ENCODE measurements around the gene CELF6. TPM values are rescaled to one million over a fixed set of nuclear protein-coding genes. Genes with fewer than 3 reads are reported as not detected.

Gene CELF6
- total and polyA plus RNA-seq, 4 donors = 6.8 to 18.7 (median 13.4) TPM

DNA sequence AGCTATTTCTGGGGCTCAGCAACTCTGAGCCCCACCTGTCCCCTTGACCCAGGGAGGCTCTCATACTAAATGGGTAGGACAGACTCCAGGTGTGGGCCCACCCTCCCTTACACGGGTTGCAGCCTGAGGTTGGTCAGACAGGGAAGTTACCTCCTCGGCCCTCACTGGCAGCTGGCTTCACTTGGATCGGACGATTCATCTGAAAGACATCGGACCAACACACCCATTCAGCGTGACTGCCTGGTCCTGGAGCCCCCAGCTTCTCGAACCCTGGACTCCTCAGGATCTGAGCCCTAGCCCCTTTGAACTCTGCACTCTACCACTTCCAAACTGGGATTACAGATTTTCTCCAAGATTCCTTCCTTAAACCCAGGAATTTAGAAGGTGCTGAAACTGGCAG is 15.4 kb downstream of the CELF6 start:
- H3K4me1 ChIP-seq (ENCODE audit: control insufficient read depth, insufficient read depth, low read length) = peaks cover 32% of the 10 kb centered on the region
- 93% methylated on average over 7 of the region's 7 CpGs for WGBS (ENCODE audit: insufficient coverage)
- no peak overlapping the region for H3K27ac ChIP-seq (ENCODE audit: low read depth, low read length)

DNA sequence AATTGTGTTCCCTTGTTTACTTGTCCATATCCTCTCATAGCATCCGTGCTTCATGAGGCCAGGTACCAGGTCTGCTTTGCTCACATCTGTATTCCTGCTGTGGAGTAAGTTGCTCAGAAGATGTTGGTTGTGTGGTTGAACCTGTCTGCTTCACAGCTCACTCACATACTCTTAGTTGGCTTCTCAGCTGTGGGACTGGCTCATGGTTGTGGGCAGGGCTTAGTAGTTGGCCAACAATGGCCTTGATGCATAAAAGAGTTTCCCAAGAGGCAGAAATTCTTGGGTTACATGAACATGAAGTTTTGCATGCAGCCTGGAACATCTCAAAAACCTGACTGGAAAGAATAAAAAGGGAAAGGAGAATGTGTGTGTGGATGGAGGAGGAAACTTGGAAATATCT is 17.0 kb downstream of the CELF6 start:
- Histone ChIP-seq H3K4me3 (ENCODE audit: low read depth, low read length) (no peak overlapping the region), H3K27me3 (ENCODE audit: control insufficient read depth, insufficient read depth, low read length) (no peaks in the 10 kb centered on the region), H3K4me1 (ENCODE audit: control insufficient read depth, insufficient read depth, low read length) (peaks cover 32% of the 10 kb centered on the region), H3K36me3 (ENCODE audit: control insufficient read depth, insufficient read depth, low read length) (peaks cover 3% of the 10 kb centered on the region), H3K9me3 (ENCODE audit: control insufficient read depth, insufficient read depth, low read length) (no peaks in the 10 kb centered on the region), H3K27ac (ENCODE audit: low read depth, low read length) (no peak overlapping the region)
- no peak for DNase-seq (ENCODE audit: low read depth in 4 of 6, low spot score in 6 of 6)
- WGBS (ENCODE audit: insufficient coverage) = no CpG with 5 or more reads among the region's 1 CpG

More for the DNA sequence above, 15.4 kb downstream of the CELF6 start:
- H3K4me3 ChIP-seq (ENCODE audit: low read depth, low read length) = no peak overlapping the region
- no peaks in the 10 kb centered on the region for H3K27me3 ChIP-seq (ENCODE audit: control insufficient read depth, insufficient read depth, low read length)
- no peaks in the 10 kb centered on the region for H3K9me3 ChIP-seq (ENCODE audit: control insufficient read depth, insufficient read depth, low read length)
- DNase-seq (ENCODE audit: low read depth in 4 of 6, low spot score in 6 of 6) = no peak
- no peaks in the 10 kb centered on the region for H3K36me3 ChIP-seq (ENCODE audit: control insufficient read depth, insufficient read depth, low read length)

DNA sequence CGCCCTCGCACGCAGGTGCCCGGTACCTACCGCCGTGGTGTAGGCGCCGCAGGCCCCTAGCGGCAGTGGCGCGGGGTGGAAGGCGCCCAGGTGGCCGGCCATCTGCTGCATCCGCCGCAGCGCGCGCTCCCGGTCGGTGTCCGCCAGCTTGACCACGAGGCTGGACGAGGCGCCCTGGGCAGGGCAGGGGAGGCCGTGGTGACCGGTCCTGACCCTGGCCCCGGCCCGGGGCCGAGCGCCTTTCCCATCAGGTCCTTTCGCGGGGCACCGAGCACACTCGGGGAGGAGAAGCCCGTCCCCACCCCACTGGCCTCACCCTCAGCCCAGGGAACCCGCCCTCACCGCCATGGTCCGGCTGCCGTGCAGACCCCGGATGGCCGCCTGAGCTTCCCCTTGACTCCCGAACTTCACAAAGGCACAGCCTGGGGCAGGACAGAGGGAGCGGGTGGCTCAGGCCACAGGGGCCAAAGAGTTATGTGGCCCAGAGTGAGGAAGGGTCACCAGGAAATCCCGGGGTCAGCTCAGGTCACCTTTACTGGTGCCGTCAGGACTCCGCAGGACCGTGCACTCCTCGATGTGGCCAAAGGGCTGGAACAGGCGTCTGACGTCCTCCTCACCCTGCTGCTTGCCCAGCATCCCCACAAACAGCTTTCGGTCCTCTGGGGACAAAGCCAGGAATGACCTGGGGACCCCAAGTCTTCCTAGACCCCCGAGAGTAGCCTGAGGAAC is 30.2 kb downstream of the CELF6 start:
- H3K9me3 ChIP-seq (ENCODE audit: control insufficient read depth, insufficient read depth, low read length) = no peaks in the 10 kb centered on the region
- no peaks in the 10 kb centered on the region for H3K27me3 ChIP-seq (ENCODE audit: control insufficient read depth, insufficient read depth, low read length)
- no peak overlapping the region for H3K27ac ChIP-seq (ENCODE audit: low read depth, low read length)
- no peak for DNase-seq (ENCODE audit: low read depth in 4 of 6, low spot score in 6 of 6)
- H3K4me3 ChIP-seq (ENCODE audit: low read depth, low read length) = no peak overlapping the region
- 85% methylated on average over 50 of the region's 52 CpGs for WGBS (ENCODE audit: insufficient coverage)
- peaks cover 39% of the 10 kb centered on the region for H3K36me3 ChIP-seq (ENCODE audit: control insufficient read depth, insufficient read depth, low read length)
- no peaks in the 10 kb centered on the region for H3K4me1 ChIP-seq (ENCODE audit: control insufficient read depth, insufficient read depth, low read length)

DNA sequence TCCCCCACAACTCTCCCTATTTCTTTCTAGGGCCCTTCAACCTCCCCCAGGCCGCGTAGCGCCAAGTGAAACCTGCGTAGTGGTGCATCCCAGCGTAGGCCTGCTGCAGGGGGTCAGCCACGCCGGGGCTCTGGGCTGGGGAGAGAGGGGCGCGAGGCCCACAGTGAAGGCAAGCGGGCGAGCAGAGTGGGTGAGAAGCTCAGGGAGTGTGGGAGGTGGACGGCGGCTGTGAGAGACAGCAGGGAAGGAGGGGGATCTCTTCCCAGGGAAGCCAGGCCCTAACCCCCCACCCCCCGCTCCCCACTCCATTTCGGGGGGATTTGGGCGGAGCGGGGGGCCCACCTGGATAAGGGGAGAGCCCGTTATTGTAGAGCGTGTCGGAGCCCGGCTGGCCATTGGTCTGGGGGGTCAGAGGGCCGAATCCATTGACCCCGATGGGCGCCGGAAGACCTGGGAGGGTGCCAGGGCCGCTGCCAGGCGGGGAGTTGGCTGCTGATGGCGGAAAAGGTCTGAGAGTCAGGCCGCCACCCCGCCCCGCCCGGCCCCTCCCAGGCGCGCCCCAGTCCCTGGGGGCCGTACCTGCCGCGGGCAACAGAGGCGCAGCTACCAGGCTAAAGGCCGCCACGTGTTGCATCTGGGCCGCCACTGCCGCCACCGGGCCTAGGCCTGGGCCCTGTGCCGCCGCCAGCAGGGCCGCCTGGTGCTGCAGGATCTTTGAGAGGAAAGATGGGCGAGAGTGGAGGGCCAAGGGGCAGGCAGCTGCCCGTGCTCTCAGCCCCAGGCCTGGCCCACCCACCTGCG is 31.0 kb downstream of the CELF6 start:
- no peaks in the 10 kb centered on the region for H3K4me1 ChIP-seq (ENCODE audit: control insufficient read depth, insufficient read depth, low read length)
- H3K36me3 ChIP-seq (ENCODE audit: control insufficient read depth, insufficient read depth, low read length) = peaks cover 39% of the 10 kb centered on the region
- H3K27me3 ChIP-seq (ENCODE audit: control insufficient read depth, insufficient read depth, low read length) = no peaks in the 10 kb centered on the region
- WGBS (ENCODE audit: insufficient coverage) = 90% methylated on average over 41 of the region's 49 CpGs
- H3K4me3 ChIP-seq (ENCODE audit: low read depth, low read length) = no peak overlapping the region
- no peaks in the 10 kb centered on the region for H3K9me3 ChIP-seq (ENCODE audit: control insufficient read depth, insufficient read depth, low read length)
- no peak for DNase-seq (ENCODE audit: low read depth in 4 of 6, low spot score in 6 of 6)
- H3K27ac ChIP-seq (ENCODE audit: low read depth, low read length) = no peak overlapping the region

DNA sequence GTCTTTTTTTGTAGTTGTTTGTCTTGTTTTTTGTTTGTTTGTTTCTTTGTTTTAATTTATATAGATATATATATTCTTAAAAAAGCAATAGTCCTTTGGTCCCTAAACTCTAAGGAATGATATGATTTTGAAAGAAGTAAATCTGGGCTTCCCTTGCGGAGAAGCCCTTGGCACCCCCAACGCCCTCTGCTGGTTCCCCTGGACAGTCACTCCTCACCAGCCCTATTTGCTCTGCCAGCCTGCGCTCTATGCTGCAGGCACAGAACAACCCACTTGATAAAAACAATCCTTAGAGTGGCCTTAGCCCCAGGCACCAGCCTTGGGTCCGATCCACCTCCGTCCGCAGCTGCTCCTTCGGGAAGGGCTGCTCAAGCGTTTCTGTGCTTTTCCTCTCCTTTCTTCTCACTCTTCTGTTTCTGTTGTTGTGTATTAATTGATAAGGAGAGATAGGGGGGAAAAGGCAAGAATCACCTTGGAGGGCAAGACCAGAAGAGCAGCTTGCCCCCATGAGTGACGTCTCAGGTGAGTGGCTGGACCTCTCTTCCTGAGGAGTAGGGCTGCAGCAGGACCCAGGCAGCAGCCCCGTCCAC is 33.9 kb downstream of the CELF6 start:
- peaks cover 39% of the 10 kb centered on the region for H3K36me3 ChIP-seq (ENCODE audit: control insufficient read depth, insufficient read depth, low read length)
- WGBS (ENCODE audit: insufficient coverage) = 57% methylated on average over 5 of the region's 10 CpGs
- H3K27ac ChIP-seq (ENCODE audit: low read depth, low read length) = no peak overlapping the region
- H3K27me3 ChIP-seq (ENCODE audit: control insufficient read depth, insufficient read depth, low read length) = no peaks in the 10 kb centered on the region
- no peak for DNase-seq (ENCODE audit: low read depth in 4 of 6, low spot score in 6 of 6)
- no peaks in the 10 kb centered on the region for H3K4me1 ChIP-seq (ENCODE audit: control insufficient read depth, insufficient read depth, low read length)
- H3K4me3 ChIP-seq (ENCODE audit: low read depth, low read length) = no peak overlapping the region
- no peaks in the 10 kb centered on the region for H3K9me3 ChIP-seq (ENCODE audit: control insufficient read depth, insufficient read depth, low read length)

DNA sequence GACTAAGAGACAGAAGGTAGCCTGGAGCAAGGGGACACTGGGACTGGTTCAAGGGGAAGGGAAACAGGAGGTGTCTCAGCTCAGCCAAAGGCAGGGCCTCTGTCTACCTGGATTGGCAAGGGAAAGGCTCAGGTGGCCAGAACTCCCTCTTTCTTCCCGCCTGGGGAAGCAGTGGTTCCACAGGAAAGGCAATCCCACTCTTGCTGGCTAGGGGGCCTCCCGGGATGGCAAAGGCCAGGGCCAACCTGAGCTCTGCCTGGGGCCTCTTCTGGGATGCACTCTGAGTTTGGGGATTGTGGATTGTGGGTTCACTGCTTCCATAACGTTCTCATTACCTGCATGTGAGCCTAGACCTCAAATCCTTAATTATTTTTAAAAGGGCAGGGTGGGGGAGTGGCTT is 34.6 kb downstream of the CELF6 start:
- WGBS (ENCODE audit: insufficient coverage) = 56% methylated on average over 1 of the region's 3 CpGs
- H3K36me3 ChIP-seq (ENCODE audit: control insufficient read depth, insufficient read depth, low read length) = peaks cover 39% of the 10 kb centered on the region
- no peaks in the 10 kb centered on the region for H3K27me3 ChIP-seq (ENCODE audit: control insufficient read depth, insufficient read depth, low read length)
- no peak overlapping the region for H3K4me3 ChIP-seq (ENCODE audit: low read depth, low read length)
- no peaks in the 10 kb centered on the region for H3K4me1 ChIP-seq (ENCODE audit: control insufficient read depth, insufficient read depth, low read length)
- DNase-seq (ENCODE audit: low read depth in 4 of 6, low spot score in 6 of 6) = no peak
- H3K27ac ChIP-seq (ENCODE audit: low read depth, low read length) = no peak overlapping the region
- H3K9me3 ChIP-seq (ENCODE audit: control insufficient read depth, insufficient read depth, low read length) = no peaks in the 10 kb centered on the region

DNA sequence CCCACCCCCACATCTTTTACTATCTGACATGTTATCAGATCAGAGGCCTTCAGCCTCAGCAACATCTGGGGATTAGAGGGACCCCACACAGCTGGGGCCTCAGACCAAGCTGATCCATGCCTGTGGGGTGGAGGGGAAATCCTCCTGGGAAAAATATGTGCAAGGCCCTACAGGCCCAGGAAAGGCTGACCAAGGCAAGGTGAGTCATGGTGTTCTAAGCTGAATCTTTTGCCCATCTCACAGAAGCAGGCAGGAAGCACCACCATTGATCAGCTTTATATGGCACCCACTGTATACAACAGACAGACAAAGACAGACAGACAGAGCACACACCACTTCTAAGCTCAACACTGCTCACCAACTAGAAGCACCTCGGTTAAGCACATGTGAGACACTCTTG is 35.2 kb downstream of the CELF6 start:
- no CpG with 5 or more reads among the region's 1 CpG for WGBS (ENCODE audit: insufficient coverage)
- H3K9me3 ChIP-seq (ENCODE audit: control insufficient read depth, insufficient read depth, low read length) = no peaks in the 10 kb centered on the region
- peaks cover 36% of the 10 kb centered on the region for H3K36me3 ChIP-seq (ENCODE audit: control insufficient read depth, insufficient read depth, low read length)
- H3K4me1 ChIP-seq (ENCODE audit: control insufficient read depth, insufficient read depth, low read length) = no peaks in the 10 kb centered on the region
- H3K4me3 ChIP-seq (ENCODE audit: low read depth, low read length) = no peak overlapping the region
- H3K27ac ChIP-seq (ENCODE audit: low read depth, low read length) = no peak overlapping the region
- no peaks in the 10 kb centered on the region for H3K27me3 ChIP-seq (ENCODE audit: control insufficient read depth, insufficient read depth, low read length)
- no peak for DNase-seq (ENCODE audit: low read depth in 4 of 6, low spot score in 6 of 6)

DNA sequence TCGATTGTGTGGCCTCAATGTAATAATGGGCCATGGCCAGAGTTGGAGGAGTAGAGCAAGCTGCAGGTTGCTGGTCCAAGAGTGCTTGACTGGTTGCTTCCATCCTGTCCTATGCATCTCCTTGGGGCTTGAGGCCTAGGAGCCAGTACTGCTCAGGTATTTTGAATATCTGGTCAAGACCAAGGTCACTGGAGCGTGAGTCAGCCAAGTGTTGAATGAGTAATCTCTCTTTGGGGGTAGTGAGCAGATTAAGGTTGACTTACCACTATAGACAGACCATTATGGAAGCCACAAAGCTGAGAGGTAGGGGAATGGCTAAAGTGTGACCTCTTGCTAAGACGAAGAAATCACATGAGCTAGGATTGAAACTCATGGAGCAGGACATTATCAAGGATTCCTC is 38.2 kb downstream of the CELF6 start:
- Histone ChIP-seq H3K27me3 (ENCODE audit: control insufficient read depth, insufficient read depth, low read length) (no peaks in the 10 kb centered on the region), H3K4me3 (ENCODE audit: low read depth, low read length) (no peak overlapping the region), H3K4me1 (ENCODE audit: control insufficient read depth, insufficient read depth, low read length) (no peaks in the 10 kb centered on the region), H3K27ac (ENCODE audit: low read depth, low read length) (no peak overlapping the region), H3K9me3 (ENCODE audit: control insufficient read depth, insufficient read depth, low read length) (no peaks in the 10 kb centered on the region), H3K36me3 (ENCODE audit: control insufficient read depth, insufficient read depth, low read length) (peaks cover 10% of the 10 kb centered on the region)
- no peak for DNase-seq (ENCODE audit: low read depth in 4 of 6, low spot score in 6 of 6)
- 67% methylated on average over 1 of the region's 3 CpGs for WGBS (ENCODE audit: insufficient coverage)

DNA sequence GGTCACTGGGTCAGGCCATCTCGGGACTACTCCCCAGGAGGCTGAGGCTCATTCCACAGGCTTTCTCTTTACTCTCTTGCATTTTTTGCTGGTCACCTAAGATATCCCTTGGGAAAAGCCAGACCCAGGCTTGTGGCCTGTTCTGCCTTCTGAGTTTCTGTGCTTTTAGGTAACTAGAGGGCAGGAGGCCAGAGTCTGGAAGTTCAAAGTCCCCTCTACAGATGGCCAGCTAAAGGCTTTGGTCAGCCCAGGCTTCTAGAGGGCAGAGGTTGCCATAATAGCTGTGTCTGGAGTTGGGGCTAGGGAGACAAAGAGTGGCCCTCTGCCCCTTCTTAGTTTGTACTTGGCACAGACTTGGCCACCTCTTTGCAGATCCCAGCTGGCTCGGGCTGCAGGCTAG is 39.2 kb downstream of the CELF6 start:
- no peak for DNase-seq (ENCODE audit: low read depth in 4 of 6, low spot score in 6 of 6)
- no peaks in the 10 kb centered on the region for H3K27me3 ChIP-seq (ENCODE audit: control insufficient read depth, insufficient read depth, low read length)
- WGBS (ENCODE audit: insufficient coverage) = 50% methylated on average over 1 of the region's 2 CpGs
- H3K9me3 ChIP-seq (ENCODE audit: control insufficient read depth, insufficient read depth, low read length) = no peaks in the 10 kb centered on the region
- H3K27ac ChIP-seq (ENCODE audit: low read depth, low read length) = no peak overlapping the region
- H3K4me1 ChIP-seq (ENCODE audit: control insufficient read depth, insufficient read depth, low read length) = no peaks in the 10 kb centered on the region
- H3K4me3 ChIP-seq (ENCODE audit: low read depth, low read length) = no peak overlapping the region
- H3K36me3 ChIP-seq (ENCODE audit: control insufficient read depth, insufficient read depth, low read length) = peaks cover 3% of the 10 kb centered on the region

Data from spinal cord (tissue), 10 donors.